GM23338 (cell line): ENCODE data around the gene PRG2. TPM values are rescaled to one million over a fixed set of nuclear protein-coding genes. Genes with fewer than 3 reads are reported as not detected.

Source experiments
- ATAC-seq: fragments of 200-7000 bp; cut with Tn5 transposase; 3 replicates; pipeline ENCODE4 v1.9.1; 2020
- DNase-seq: peaks from one replicate; pipeline ENCODE4 v3.0.0-alpha.2; 2015; ENCODE audit warnings: low spot score
- H2AFZ ChIP-seq: fragments of 200-600 bp; sonication (generic); 2 replicates; pipeline ENCODE4 v1.8.0; 2016; ENCODE audit warnings: antibody characterized with exemption, mild to moderate bottlenecking, moderate library complexity
- H3F3A ChIP-seq: fragments of 200-600 bp; sonication (generic); replicated peaks from 2 replicates; pipeline ENCODE4 v1.8.0; 2017; ENCODE audit warnings: antibody characterized with exemption, mixed run types, low read depth
- H3K27ac ChIP-seq: fragments of 200-600 bp; sonication (generic); 2 replicates; pipeline ENCODE4 v1.6.1; 2016; ENCODE audit warnings: low read depth
- H3K27me3 ChIP-seq: fragments of 200-600 bp; sonication (generic); 2 replicates; pipeline ENCODE4 v1.8.0; 2016; ENCODE audit warnings: mild to moderate bottlenecking, mixed run types, moderate library complexity; ENCODE audit not compliant: insufficient read depth
- H3K36me3 ChIP-seq: fragments of 200-600 bp; sonication (generic); 2 replicates; pipeline ENCODE4 v1.8.0; 2016; ENCODE audit warnings: mild to moderate bottlenecking; ENCODE audit not compliant: insufficient read depth
- H3K4me1 ChIP-seq: fragments of 200-600 bp; sonication (generic); 2 replicates; pipeline ENCODE4 v1.8.0; 2016; ENCODE audit warnings: mild to moderate bottlenecking, moderate library complexity; ENCODE audit not compliant: insufficient read depth
- H3K4me2 ChIP-seq: fragments of 200-600 bp; sonication (generic); 2 replicates; pipeline ENCODE4 v1.7.1; 2017; ENCODE audit warnings: mixed run types
- H3K4me3 ChIP-seq: fragments of 200-600 bp; sonication (generic); 2 replicates; pipeline ENCODE4 v1.6.1; 2016; ENCODE audit warnings: mixed run types
- H3K79me2 ChIP-seq: fragments of 200-600 bp; sonication (generic); replicated peaks from 2 replicates; pipeline ENCODE4 v1.8.0; 2017; ENCODE audit warnings: mild to moderate bottlenecking; ENCODE audit not compliant: insufficient read depth
- H3K9me2 ChIP-seq: fragments of 200-600 bp; sonication (generic); 2 replicates; pipeline ENCODE4 v1.8.0; 2017; ENCODE audit not compliant: insufficient read depth
- H4K20me1 ChIP-seq: fragments of 200-600 bp; sonication (generic); replicated peaks from 2 replicates; pipeline ENCODE4 v1.8.0; 2017; ENCODE audit warnings: mild to moderate bottlenecking; ENCODE audit not compliant: insufficient read depth
- H3K27ac Mint-ChIP-seq: 2 replicates; pipeline ENCODE4 v1.8.0; 2020; ENCODE audit warnings: inconsistent platforms, mild to moderate bottlenecking, moderate library complexity, mixed read lengths
- H3K27me3 Mint-ChIP-seq: 3 replicates; pipeline ENCODE4 v1.8.0; 2022; ENCODE audit warnings: low read depth, mild to moderate bottlenecking, moderate library complexity, mixed read lengths, inconsistent platforms; ENCODE audit not compliant: insufficient read depth, poor library complexity
- H3K36me3 Mint-ChIP-seq: 3 replicates; pipeline ENCODE4 v1.8.0; 2021; ENCODE audit warnings: low read depth, mild to moderate bottlenecking, inconsistent platforms, moderate library complexity, mixed read lengths
- H3K4me1 Mint-ChIP-seq: 3 replicates; pipeline ENCODE4 v1.8.0; 2020; ENCODE audit warnings: mild to moderate bottlenecking, inconsistent platforms, mixed read lengths
- H3K4me3 Mint-ChIP-seq: 3 replicates; pipeline ENCODE4 v1.8.0; 2021; ENCODE audit warnings: moderate library complexity, mild to moderate bottlenecking, inconsistent platforms, mixed read lengths
- H3K9me3 Mint-ChIP-seq: 3 replicates; pipeline ENCODE4 v1.8.0; 2020; ENCODE audit warnings: moderate library complexity, mild to moderate bottlenecking, inconsistent platforms, mixed read lengths
- CREB1 ChIP-seq: fragments of 250-450 bp; sonication (Bioruptor Pico); IDR thresholded peaks from 2 replicates; pipeline ENCODE4 v1.5.0; 2020; ENCODE audit warnings: low read depth, mild to moderate bottlenecking, moderate library complexity
- EZH2 ChIP-seq: fragments of 200-600 bp; sonication (generic); IDR thresholded peaks from one replicate; pipeline ENCODE4 v1.8.0; 2017; ENCODE audit warnings: antibody characterized with exemption, mild to moderate bottlenecking, low read depth; ENCODE audit not compliant: unreplicated experiment
- EZH2phosphoT487 ChIP-seq: fragments of 200-600 bp; sonication (generic); IDR thresholded peaks from one replicate; pipeline ENCODE4 v1.8.1; 2018; ENCODE audit warnings: antibody characterized with exemption; ENCODE audit not compliant: unreplicated experiment
- JUNB ChIP-seq: IDR thresholded peaks from one replicate; pipeline ENCODE4 v1.6.1; 2016; ENCODE audit warnings: antibody characterized with exemption; ENCODE audit not compliant: unreplicated experiment
- NANOG ChIP-seq: IDR thresholded peaks from 2 replicates; pipeline ENCODE4 v1.6.1; 2016; ENCODE audit warnings: antibody characterized with exemption, borderline replicate concordance
- STAT1 ChIP-seq: IDR thresholded peaks from one replicate; pipeline ENCODE4 v1.6.1; 2016; ENCODE audit warnings: antibody characterized with exemption; ENCODE audit not compliant: unreplicated experiment
- ZNF331 ChIP-seq: fragments of 250-450 bp; sonication (Bioruptor Pico); IDR thresholded peaks from 2 replicates; pipeline ENCODE4 v1.5.0; 2020; ENCODE audit warnings: low read depth, mild to moderate bottlenecking, moderate library complexity
- polyA plus RNA-seq: library from polyadenylated mRNA; unstranded; fragments of >200 nt; fragmentation: Nextera tagmentation; extraction: Ambion mirVana; gene quantifications from 2 replicates; pipeline ENCODE4 v1.2.1, GENCODE V29; 2016
- total RNA-seq: library from RNA; depleted of rRNA; stranded (reverse); fragments of >200 nt; shearing (Covaris generic); gene quantifications from 2 replicates; pipeline ENCODE4 v1.2.3, GENCODE V29; 2014
- TF ChIP-seq, protein P1 (sequence below): IDR thresholded peaks from one replicate; pipeline ENCODE4 v1.6.1; 2018; ENCODE audit warnings: antibody characterized with exemption; ENCODE audit not compliant: unreplicated experiment
- TF ChIP-seq, protein P2 (sequence below): IDR thresholded peaks from 2 replicates; pipeline ENCODE4 v1.6.1; 2016; ENCODE audit warnings: antibody characterized with exemption

The PRG2 gene
- total and polyA plus RNA-seq, 2 experiments from 2014 or later = not detected

DNA sequence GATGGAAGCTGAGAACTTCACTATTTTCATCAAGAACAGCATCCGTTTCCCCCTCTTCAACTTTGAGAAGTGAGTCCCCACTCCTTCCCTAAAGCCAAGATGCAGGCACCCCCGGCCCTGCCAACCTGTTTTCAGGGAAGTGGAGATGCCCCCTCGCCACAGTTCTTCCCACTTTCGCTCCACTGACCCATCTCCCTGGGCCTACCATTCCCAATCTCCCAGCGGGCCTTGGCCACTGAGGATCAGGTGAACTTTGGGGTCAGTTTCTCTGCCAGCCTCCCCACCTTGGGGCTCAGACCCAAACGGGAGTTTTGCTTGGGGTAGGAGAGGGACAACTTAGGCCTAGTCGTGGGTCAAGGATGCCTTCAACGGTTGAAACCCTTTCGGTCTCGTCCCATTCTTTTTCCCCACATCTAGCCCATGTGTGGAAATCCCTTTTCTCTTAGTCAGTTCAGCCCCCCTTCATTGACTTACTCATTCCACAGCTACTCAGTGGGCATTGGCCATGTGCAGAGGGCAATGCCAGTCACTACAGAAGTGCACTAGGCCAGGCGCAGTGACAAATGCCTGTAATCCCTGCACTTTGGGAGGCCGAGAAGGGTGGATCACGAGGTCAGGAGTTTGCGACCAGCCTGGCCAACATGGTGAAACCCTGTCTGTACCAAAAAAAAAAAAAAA is 41.7 kb downstream of the PRG2 start:
- Mint-ChIP-seq H3K27ac (no peak overlapping the region), H3K4me3 (no peak overlapping the region), H3K36me3 (no peaks in the 10 kb centered on the region; the same call in 2 of the 3 replicates), H3K4me1 (peaks cover 30% of the 10 kb centered on the region), H3K27me3 (peaks cover 26% of the 10 kb centered on the region), H3K9me3 (peaks cover 6% of the 10 kb centered on the region)
- Histone ChIP-seq H3K4me3 (no peak overlapping the region), H3K36me3 (no peaks in the 10 kb centered on the region), H3K79me2 (no peaks in the 10 kb centered on the region), H3K4me1 (peaks cover 22% of the 10 kb centered on the region), H3K27me3 (peaks cover 4% of the 10 kb centered on the region; the same call in 1 of the 2 replicates), H2AFZ (no peak overlapping the region; the same call in 1 of the 2 replicates), H3K4me2 (no peak overlapping the region), H3K9me2 (no peaks in the 10 kb centered on the region), H3K27ac (no peak overlapping the region), H4K20me1 (no peaks in the 10 kb centered on the region), H3F3A (0 out of 2 replicates have a peak, but pooled peaks cover 6% of the 10 kb centered on the region)
- TF ChIP-seq CREB1 = no peak
- DNase-seq = no peak
- no peak for ATAC-seq

DNA sequence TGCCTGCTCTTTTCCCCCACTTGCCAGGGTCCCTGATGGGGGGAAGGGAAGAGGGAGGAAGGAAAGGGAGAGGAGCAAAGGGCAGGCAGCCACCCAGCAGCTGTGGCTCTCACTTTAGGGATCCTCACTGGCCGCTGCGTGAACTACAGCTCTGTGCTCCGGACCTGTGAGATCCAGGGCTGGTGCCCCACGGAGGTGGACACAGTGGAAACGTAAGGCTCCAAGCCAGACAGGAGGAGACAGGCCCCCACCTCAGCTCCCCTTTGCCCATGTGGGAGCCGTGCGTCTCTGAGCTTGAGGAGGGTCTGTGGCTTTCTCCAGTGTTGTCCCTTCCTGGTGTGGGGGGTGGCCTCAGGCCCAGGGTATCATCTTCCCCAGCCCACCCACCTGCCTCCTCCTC is 42.4 kb downstream of the PRG2 start:
- no peak for DNase-seq
- Histone ChIP-seq H3K4me2 (no peak overlapping the region), H3K27me3 (peaks cover 4% of the 10 kb centered on the region; the same call in 1 of the 2 replicates), H3F3A (0 out of 2 replicates have a peak, but pooled peaks cover 6% of the 10 kb centered on the region), H3K4me3 (no peak overlapping the region), H2AFZ (no peak overlapping the region), H4K20me1 (no peaks in the 10 kb centered on the region), H3K4me1 (peaks cover 22% of the 10 kb centered on the region), H3K27ac (no peak overlapping the region), H3K36me3 (no peaks in the 10 kb centered on the region), H3K79me2 (no peaks in the 10 kb centered on the region), H3K9me2 (no peaks in the 10 kb centered on the region)
- Mint-ChIP-seq H3K9me3 (peaks cover 6% of the 10 kb centered on the region), H3K27me3 (peaks cover 24% of the 10 kb centered on the region), H3K4me1 (peaks cover 33% of the 10 kb centered on the region), H3K36me3 (no peaks in the 10 kb centered on the region; the same call in 2 of the 3 replicates), H3K27ac (no peak overlapping the region), H3K4me3 (no peak overlapping the region)
- TF ChIP-seq EZH2phosphoT487 = no peak
- no peak for ATAC-seq

DNA sequence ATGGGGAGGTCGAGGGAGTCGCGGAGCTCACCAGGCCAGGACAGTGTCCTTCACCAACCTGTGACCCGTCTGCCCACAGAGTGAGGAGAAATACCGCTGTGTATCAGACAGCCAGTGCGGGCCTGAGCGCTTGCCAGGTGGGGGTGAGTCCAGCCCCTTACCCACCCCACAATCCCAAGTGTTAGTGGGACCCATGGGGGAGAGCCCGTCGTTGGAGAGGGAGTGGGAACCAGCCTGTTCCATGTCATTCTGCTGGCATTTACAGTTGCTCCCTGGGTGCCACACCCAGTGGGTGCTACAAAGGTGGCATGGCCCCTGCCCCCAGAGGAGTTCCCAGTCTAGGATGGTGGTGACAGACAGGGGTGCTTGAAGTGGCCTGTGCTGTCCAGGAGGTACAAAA is 43.1 kb downstream of the PRG2 start:
- Mint-ChIP-seq H3K4me1 (peaks cover 39% of the 10 kb centered on the region), H3K27ac (no peak overlapping the region), H3K27me3 (peaks cover 25% of the 10 kb centered on the region), H3K36me3 (no peaks in the 10 kb centered on the region; the same call in 2 of the 3 replicates), H3K4me3 (no peak overlapping the region), H3K9me3 (peaks cover 6% of the 10 kb centered on the region)
- no peak overlapping the region for H3K4me3 ChIP-seq
- H4K20me1 ChIP-seq = no peaks in the 10 kb centered on the region
- no peak for ATAC-seq
- H3K4me1 ChIP-seq = peaks cover 26% of the 10 kb centered on the region
- no peak overlapping the region for H3K4me2 ChIP-seq
- no peaks in the 10 kb centered on the region for H3K36me3 ChIP-seq
- no peaks in the 10 kb centered on the region for H3K9me2 ChIP-seq
- peaks cover 4% of the 10 kb centered on the region; the same call in 1 of the 2 replicates for H3K27me3 ChIP-seq
- H3F3A ChIP-seq = 0 out of 2 replicates have a peak, but pooled peaks cover 6% of the 10 kb centered on the region
- no peak overlapping the region for H2AFZ ChIP-seq
- no peak overlapping the region for H3K27ac ChIP-seq
- no peak for DNase-seq
- H3K79me2 ChIP-seq = no peaks in the 10 kb centered on the region
- TF ChIP-seq, protein P1, sequence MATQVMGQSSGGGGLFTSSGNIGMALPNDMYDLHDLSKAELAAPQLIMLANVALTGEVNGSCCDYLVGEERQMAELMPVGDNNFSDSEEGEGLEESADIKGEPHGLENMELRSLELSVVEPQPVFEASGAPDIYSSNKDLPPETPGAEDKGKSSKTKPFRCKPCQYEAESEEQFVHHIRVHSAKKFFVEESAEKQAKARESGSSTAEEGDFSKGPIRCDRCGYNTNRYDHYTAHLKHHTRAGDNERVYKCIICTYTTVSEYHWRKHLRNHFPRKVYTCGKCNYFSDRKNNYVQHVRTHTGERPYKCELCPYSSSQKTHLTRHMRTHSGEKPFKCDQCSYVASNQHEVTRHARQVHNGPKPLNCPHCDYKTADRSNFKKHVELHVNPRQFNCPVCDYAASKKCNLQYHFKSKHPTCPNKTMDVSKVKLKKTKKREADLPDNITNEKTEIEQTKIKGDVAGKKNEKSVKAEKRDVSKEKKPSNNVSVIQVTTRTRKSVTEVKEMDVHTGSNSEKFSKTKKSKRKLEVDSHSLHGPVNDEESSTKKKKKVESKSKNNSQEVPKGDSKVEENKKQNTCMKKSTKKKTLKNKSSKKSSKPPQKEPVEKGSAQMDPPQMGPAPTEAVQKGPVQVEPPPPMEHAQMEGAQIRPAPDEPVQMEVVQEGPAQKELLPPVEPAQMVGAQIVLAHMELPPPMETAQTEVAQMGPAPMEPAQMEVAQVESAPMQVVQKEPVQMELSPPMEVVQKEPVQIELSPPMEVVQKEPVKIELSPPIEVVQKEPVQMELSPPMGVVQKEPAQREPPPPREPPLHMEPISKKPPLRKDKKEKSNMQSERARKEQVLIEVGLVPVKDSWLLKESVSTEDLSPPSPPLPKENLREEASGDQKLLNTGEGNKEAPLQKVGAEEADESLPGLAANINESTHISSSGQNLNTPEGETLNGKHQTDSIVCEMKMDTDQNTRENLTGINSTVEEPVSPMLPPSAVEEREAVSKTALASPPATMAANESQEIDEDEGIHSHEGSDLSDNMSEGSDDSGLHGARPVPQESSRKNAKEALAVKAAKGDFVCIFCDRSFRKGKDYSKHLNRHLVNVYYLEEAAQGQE = no peak
- TF ChIP-seq, protein P2, sequence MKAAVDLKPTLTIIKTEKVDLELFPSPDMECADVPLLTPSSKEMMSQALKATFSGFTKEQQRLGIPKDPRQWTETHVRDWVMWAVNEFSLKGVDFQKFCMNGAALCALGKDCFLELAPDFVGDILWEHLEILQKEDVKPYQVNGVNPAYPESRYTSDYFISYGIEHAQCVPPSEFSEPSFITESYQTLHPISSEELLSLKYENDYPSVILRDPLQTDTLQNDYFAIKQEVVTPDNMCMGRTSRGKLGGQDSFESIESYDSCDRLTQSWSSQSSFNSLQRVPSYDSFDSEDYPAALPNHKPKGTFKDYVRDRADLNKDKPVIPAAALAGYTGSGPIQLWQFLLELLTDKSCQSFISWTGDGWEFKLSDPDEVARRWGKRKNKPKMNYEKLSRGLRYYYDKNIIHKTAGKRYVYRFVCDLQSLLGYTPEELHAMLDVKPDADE = no peak
- no peak for TF ChIP-seq EZH2
- TF ChIP-seq JUNB = no peak
- TF ChIP-seq STAT1 = no peak
- TF ChIP-seq ZNF331 = no peak
- no peak for TF ChIP-seq NANOG
